Mucosa of descending colon (tissue), 3 donors: Measurements from ENCODE around the gene IMPG2. TPM values are rescaled to one million over a fixed set of nuclear protein-coding genes. Genes with fewer than 3 reads are reported as not detected.

Experiments used
- ATAC-seq: fragments of 200-7000 bp; cut with Tn5 transposase; one replicate; pipeline ENCODE4 v1.9.1; 2020; ENCODE audit warnings: mild to moderate bottlenecking, moderate library complexity
- DNase-seq, 3 donors: peaks; one replicate each; pipeline ENCODE4 v3.0.0-alpha.2; 2020
- H3K36me3 ChIP-seq: fragments of 200-600 bp; one replicate; pipeline ENCODE4 v1.8.0; 2021; ENCODE audit warnings: low read depth, mild to moderate bottlenecking
- H3K4me1 ChIP-seq: fragments of 200-600 bp; one replicate; pipeline ENCODE4 v1.8.0; 2021; ENCODE audit warnings: low read depth, mild to moderate bottlenecking
- H3K4me3 ChIP-seq: fragments of 200-600 bp; one replicate; pipeline ENCODE4 v1.8.0; 2021; ENCODE audit warnings: mild to moderate bottlenecking
- H3K9me3 ChIP-seq: fragments of 200-600 bp; one replicate; pipeline ENCODE4 v1.8.0; 2021; ENCODE audit warnings: mild to moderate bottlenecking
- intact Hi-C, 2 donors: fragments of 100-400 bp; cut with DNase I in 1 of 2; cut with micrococcal nuclease in 1 of 2; formaldehyde crosslinking; loops; one replicate each; pipeline versions ENCODE4 v1.11.0 to v1.11.1; 2022; cut with DNase I, micrococcal nuclease
- total RNA-seq, 3 donors: library from RNA; stranded (reverse); fragmentation: NEBNext Ultra II Directional in 2 of 3; extraction: Animal tissue kit (Norgen Biotek cat#: 25700) in 2 of 3; gene quantifications; one replicate each; pipeline versions ENCODE4 v1.2.1 to v1.2.4, GENCODE V29; 2021 to 2023
- TF ChIP-seq, protein P1 (sequence below): fragments of 200-600 bp; IDR thresholded peaks from one replicate; pipeline ENCODE4 v1.8.0; 2022; ENCODE audit warnings: antibody characterized with exemption, mild to moderate bottlenecking
- donor health status: DM: no; HTN: no; CAD: no; lungs with moderate emphysema.
- donor health status: DM: no; HTN: no; CAD: no.
- donor health status: DM: no; HTN: yes; CAD: no.

The IMPG2 gene
- total RNA-seq, 3 donors from 2014 or later = 0.09 to 0.22 (median 0.12) TPM

DNA sequence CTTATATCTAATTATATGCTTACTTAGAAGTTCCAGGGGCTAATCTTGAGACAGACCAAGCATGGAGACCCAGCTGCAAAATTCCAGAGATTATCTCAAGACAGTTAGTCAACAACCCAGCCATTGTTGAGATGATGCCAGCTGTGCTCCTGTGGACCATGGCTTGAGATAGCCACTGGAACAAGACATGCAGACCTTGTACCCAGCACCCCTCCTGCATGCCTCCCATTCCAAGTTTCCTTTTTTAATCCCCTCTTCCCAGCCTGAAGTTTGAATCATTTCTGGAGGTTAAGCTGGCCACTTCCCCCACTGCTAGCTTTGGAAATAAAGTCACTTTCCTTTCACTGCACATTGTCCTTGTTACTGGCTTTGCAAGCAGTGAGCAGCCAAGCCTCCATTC lies 53.8 kb downstream of the IMPG2 start:
- Histone ChIP-seq H3K4me1 (no peaks in the 10 kb centered on the region), H3K4me3 (no peak overlapping the region), H3K36me3 (no peaks in the 10 kb centered on the region), H3K9me3 (no peaks in the 10 kb centered on the region)
- ATAC-seq = no peak
- intact Hi-C loops = no loop called here
- DNase-seq = no peak
- TF ChIP-seq, protein P1, sequence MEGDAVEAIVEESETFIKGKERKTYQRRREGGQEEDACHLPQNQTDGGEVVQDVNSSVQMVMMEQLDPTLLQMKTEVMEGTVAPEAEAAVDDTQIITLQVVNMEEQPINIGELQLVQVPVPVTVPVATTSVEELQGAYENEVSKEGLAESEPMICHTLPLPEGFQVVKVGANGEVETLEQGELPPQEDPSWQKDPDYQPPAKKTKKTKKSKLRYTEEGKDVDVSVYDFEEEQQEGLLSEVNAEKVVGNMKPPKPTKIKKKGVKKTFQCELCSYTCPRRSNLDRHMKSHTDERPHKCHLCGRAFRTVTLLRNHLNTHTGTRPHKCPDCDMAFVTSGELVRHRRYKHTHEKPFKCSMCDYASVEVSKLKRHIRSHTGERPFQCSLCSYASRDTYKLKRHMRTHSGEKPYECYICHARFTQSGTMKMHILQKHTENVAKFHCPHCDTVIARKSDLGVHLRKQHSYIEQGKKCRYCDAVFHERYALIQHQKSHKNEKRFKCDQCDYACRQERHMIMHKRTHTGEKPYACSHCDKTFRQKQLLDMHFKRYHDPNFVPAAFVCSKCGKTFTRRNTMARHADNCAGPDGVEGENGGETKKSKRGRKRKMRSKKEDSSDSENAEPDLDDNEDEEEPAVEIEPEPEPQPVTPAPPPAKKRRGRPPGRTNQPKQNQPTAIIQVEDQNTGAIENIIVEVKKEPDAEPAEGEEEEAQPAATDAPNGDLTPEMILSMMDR = no peak

DNA sequence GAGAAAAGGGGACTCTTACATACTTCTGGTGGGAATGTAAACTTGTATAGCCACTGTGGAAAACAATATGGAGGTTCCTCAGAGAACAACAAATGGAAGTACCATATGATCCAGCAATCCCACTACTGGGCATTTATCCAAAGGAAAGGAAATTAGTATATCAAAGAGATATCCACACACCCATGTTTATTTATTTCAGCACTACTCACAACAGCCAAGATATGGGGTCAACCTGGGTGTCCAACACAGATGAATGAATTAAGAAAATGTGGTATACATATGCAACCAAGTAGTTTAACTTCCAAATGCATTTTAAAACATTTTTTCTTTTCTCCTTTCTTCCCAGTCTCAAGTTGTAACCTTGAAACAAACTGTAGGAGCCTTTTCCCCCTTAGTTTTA lies 54.3 kb downstream of the IMPG2 start:
- intact Hi-C loops = no loop called here
- no peaks in the 10 kb centered on the region for H3K36me3 ChIP-seq
- DNase-seq = no peak
- no peak overlapping the region for H3K4me3 ChIP-seq
- TF ChIP-seq, protein P1 = no peak
- no peaks in the 10 kb centered on the region for H3K9me3 ChIP-seq
- no peaks in the 10 kb centered on the region for H3K4me1 ChIP-seq
- ATAC-seq = no peak

DNA sequence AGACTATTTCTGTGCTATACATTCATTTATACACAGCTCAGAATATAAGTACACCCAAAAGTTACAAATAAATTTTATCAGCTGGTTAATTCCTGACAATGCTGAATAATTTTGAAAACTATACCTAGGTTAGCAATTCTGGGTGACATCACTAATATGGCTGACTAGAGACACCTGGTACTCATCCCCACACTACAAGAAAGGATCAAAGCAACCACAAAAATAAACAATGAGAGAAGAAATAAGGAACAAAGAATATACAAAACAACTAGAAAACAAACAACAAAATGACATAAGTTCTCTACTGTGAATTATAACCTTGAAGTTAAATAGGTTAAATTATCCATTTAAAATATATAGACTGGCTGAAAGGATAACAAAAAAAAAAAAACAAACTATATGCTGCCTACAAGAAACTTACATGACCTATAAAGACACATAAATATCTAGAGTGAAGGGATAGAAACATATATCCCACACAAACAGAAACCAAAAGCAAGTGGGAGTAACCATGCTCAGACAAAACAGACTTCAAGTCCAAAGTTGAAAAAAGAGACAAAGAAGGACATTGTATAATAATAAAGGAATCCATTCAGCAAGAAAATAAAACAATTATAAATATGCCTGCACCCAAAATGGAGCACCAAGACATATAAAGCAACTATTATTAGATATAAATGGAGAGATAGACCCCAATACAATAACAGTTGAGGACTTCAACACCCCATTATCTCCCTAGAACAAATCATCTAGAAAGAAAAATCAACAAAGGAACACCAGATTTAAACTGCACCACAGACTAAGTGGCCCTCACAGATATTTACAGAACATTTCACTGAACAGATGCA lies 57.8 kb downstream of the IMPG2 start:
- no peak for DNase-seq
- intact Hi-C loops = no loop called here
- ATAC-seq = no peak

DNA sequence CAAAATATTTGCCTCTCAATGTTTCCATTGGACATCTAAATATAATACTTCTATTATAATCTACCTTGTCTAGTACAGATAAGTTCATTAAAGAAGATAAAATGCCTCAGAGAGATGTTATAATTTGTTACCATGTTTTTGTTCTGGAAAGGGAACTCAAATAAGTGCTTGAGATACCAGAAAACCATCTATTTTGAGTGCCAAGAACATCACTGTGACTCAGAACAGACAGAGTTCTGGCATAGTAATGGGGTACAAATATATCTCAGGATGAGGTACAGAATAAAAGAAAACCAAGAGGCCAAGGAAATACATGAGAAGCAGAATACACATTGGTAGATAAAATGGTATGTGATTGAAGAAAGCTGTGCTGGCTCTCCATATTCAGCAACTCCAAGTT lies 58.9 kb downstream of the IMPG2 start:
- intact Hi-C loops = no loop called here
- ATAC-seq (no peak), DNase-seq (no peak)
- Histone ChIP-seq H3K9me3 (no peaks in the 10 kb centered on the region), H3K4me1 (no peaks in the 10 kb centered on the region), H3K4me3 (no peak overlapping the region), H3K36me3 (no peaks in the 10 kb centered on the region)
- TF ChIP-seq, protein P1 = no peak

More for the DNA sequence above, 57.8 kb downstream of the IMPG2 start:
- H3K4me3 ChIP-seq = no peak overlapping the region
- H3K9me3 ChIP-seq = no peaks in the 10 kb centered on the region
- H3K4me1 ChIP-seq = no peaks in the 10 kb centered on the region
- no peaks in the 10 kb centered on the region for H3K36me3 ChIP-seq
- TF ChIP-seq, protein P1 = no peak

DNA sequence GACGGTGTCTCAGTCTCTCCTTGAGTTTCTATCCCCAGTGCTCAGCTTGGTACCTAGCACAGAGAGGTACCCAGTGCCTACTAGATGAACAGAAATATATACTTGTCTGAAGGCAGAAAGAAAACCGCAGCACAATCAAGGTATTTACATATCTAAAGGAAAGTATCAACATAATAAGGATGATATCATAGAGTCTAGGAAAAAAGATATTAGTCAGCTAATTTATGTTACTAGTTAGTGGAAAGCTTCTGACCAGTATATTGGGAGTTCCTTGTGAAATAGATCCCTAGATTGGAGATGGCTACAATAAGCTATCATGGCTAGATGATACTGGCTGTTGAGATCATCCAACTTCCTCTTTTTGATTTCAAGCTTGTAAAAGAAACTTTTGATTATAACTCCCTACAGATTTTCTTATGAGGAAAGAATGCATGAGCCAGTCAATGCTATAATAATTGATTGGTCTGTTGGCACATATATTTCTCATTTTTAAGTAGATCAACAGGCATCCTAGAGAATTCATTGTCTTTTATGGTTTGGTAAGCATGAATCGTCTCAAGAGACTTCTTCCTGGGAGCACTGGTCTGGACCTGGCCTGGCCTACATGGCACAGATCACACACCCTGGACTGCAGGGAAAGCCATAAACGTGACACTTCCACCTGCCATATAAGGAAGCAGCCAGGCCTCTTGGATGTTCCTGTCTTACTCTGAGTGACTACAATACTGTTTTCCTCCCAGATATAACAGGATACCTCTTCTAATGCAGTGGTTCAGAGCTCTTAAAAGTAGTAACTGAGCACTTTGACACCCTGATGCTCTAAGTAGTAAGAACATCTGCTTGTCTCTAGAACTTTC lies 60.7 kb downstream of the IMPG2 start:
- Histone ChIP-seq H3K4me1 (no peaks in the 10 kb centered on the region), H3K9me3 (no peaks in the 10 kb centered on the region), H3K36me3 (no peaks in the 10 kb centered on the region), H3K4me3 (no peak overlapping the region)
- peak in 2 of 3 donors; percentile 23 to 52 for DNase-seq
- TF ChIP-seq, protein P1 = no peak
- peak; percentile 98 for ATAC-seq
- intact Hi-C loops = no loop called here
